ENCODE measurements around the gene DUSP22. TPM values are rescaled to one million over a fixed set of nuclear protein-coding genes. Genes with fewer than 3 reads are reported as not detected.

DUSP22 gene
- polyA plus RNA-seq, 1 experiment = 5.4 TPM

DNA sequence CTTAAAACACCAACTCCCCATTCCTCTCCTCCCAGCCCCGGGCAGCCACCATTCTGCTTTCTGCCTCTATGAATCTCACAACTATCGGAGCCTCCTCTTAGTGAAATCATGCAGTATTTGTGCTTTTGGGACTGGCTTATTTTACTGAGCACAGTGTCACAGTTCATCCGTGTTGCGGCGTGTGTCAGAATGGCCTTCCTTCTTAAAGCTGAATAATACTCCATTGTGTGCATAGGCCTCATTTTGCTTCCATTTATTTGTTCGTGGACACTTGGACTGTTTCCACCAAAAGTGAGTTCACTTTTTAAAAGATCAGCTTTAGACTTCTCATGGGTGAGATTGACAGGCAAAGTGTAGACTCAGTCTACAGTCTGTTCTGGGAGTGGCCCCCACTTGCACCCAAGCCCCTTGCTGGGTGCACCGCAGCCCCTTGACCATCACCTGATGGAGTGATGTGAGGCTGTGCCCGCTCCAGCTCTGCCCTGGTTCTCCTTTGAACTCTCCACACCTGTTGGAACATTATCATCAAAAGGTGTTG lies 12.6 kb downstream of the DUSP22 start:
- TF ChIP-seq, protein P1, sequence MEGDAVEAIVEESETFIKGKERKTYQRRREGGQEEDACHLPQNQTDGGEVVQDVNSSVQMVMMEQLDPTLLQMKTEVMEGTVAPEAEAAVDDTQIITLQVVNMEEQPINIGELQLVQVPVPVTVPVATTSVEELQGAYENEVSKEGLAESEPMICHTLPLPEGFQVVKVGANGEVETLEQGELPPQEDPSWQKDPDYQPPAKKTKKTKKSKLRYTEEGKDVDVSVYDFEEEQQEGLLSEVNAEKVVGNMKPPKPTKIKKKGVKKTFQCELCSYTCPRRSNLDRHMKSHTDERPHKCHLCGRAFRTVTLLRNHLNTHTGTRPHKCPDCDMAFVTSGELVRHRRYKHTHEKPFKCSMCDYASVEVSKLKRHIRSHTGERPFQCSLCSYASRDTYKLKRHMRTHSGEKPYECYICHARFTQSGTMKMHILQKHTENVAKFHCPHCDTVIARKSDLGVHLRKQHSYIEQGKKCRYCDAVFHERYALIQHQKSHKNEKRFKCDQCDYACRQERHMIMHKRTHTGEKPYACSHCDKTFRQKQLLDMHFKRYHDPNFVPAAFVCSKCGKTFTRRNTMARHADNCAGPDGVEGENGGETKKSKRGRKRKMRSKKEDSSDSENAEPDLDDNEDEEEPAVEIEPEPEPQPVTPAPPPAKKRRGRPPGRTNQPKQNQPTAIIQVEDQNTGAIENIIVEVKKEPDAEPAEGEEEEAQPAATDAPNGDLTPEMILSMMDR (IDR thresholded peaks at IDR 0.05; ENCODE audit: low read depth, low read length) = no peak
- H3K4me3 ChIP-seq (ENCODE audit: low read depth, low read length) = no peak overlapping the region
- H3K27ac ChIP-seq (ENCODE audit: low read depth, low read length) = no peak overlapping the region
- DNase-seq (ENCODE audit: low read depth, low spot score) = no peak
- H3K9me3 ChIP-seq (ENCODE audit: control insufficient read depth, insufficient read depth, low read length) = peaks cover 74% of the 10 kb centered on the region
- POLR2A ChIA-PET = interaction anchor here (0.6 kb wide), 1 partner anchor 12 kb away, joined by 13 read pairs; no protein-coding TSS in a partner anchor
- CTCF ChIA-PET = no interaction called here
- no peaks in the 10 kb centered on the region for H3K27me3 ChIP-seq (ENCODE audit: control insufficient read depth, insufficient read depth, low read length)

DNA sequence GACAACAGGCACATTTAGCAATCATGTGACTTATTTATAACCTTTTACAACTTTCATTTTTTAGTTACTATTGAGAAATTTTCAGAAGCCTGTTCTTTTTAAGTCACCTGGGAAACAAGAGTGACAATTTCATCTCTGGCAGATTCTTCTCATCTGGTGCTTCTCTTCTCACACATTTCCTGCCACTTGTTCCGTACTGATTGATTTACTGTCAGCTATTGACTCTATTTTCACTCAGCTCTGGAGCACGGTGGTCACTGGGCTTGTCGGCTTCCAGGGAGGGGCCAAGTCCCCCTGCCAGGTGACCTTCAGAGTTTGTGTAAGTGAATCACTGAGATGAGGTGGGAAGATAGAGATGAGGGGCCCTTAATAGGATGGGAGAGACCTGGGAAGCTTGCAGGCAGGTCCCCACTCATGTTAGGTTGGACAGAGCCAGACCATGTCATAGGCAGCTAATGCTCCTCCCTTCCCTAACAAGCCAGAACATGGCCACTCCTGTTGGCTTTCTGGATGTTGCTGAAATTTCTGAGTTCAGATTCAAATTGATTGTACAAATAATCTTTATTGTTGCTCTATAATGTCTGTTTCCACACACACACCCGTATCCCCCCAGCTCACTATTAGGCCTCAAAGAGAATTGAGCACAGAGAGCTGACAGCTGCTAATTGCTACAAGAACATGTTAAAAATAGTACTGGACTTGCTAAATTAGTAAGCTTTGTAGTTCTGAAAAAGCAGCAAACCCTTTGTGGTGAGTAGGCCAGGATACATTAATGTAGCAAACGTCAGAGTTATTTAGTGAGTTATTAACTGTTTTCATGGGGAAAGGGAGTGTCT lies 13.3 kb downstream of the DUSP22 start:
- H3K27me3 ChIP-seq (ENCODE audit: control insufficient read depth, insufficient read depth, low read length) = no peaks in the 10 kb centered on the region
- TF ChIP-seq, protein P1 (IDR thresholded peaks at IDR 0.05; ENCODE audit: low read depth, low read length) = no peak
- no peak overlapping the region for H3K4me3 ChIP-seq (ENCODE audit: low read depth, low read length)
- H3K9me3 ChIP-seq (ENCODE audit: control insufficient read depth, insufficient read depth, low read length) = peaks cover 70% of the 10 kb centered on the region
- ChIA-PET POLR2A (interaction anchor here (0.6 kb wide), 1 partner anchor 13 kb away, joined by 13 read pairs; no protein-coding TSS in a partner anchor), CTCF (no interaction called here)
- H3K27ac ChIP-seq (ENCODE audit: low read depth, low read length) = no peak overlapping the region
- DNase-seq (ENCODE audit: low read depth, low spot score) = no peak

- POLR2A ChIA-PET = no interaction called here
- H3K27me3 ChIP-seq (ENCODE audit: control insufficient read depth, insufficient read depth, low read length) = no peaks in the 10 kb centered on the region
- TF ChIP-seq, protein P1 (IDR thresholded peaks at IDR 0.05; ENCODE audit: low read depth, low read length) = no peak
- H3K4me3 ChIP-seq (ENCODE audit: low read depth, low read length) = no peak overlapping the region
- H3K27ac ChIP-seq (ENCODE audit: low read depth, low read length) = no peak overlapping the region
- DNase-seq (ENCODE audit: low read depth, low spot score) = no peak
- H3K9me3 ChIP-seq (ENCODE audit: control insufficient read depth, insufficient read depth, low read length) = peaks cover 60% of the 10 kb centered on the region
- CTCF ChIA-PET = no interaction called here
Observed at GRCh38 chr6:306641-307061, 14.4 kb downstream of the DUSP22 start.

DNA sequence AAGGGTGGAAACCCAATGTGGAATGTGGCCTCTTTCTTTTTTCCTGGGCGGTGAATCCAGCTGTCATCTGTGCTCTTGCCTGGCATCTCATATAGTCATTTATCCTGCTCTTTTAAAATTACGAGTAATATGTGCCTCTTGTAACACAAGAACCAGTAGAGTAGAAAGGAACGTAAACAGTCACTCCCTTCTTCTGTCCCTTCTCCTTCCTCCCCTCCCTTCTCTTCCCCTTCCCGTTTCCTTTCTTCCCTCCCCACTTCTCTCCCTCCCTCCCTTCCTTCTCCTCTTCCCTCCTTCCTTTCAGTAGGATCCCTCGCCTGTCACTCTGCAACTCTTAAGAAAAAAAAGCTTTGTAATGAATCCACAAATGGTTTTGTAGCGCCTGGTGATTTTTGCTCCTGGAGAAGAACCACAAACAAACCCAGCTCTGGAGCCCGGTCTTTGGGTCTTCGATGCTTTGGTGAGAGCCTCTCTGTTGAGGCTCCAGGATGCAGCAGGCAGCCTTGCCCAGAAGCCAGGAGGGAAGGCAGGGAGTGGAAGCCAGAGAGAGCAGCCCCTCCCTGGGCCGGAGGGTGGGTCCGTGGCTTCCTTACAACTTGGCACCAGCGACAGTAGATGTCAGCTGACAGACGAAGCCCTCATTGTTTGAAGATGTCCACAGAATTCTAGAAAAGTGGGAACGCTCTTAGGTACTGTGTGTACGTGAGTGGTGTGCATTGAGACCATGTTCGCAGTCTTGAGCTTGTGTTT lies 15.0 kb downstream of the DUSP22 start:
- TF ChIP-seq, protein P1 (IDR thresholded peaks at IDR 0.05; ENCODE audit: low read depth, low read length) = no peak
- H3K9me3 ChIP-seq (ENCODE audit: control insufficient read depth, insufficient read depth, low read length) = peaks cover 55% of the 10 kb centered on the region
- no peak overlapping the region for H3K4me3 ChIP-seq (ENCODE audit: low read depth, low read length)
- no peak for DNase-seq (ENCODE audit: low read depth, low spot score)
- CTCF ChIA-PET = interaction anchor here (0.7 kb wide), 1 partner anchor 1130 kb away, joined by 4 read pairs; no protein-coding TSS in a partner anchor
- H3K27ac ChIP-seq (ENCODE audit: low read depth, low read length) = no peak overlapping the region
- H3K27me3 ChIP-seq (ENCODE audit: control insufficient read depth, insufficient read depth, low read length) = no peaks in the 10 kb centered on the region
- POLR2A ChIA-PET = no interaction called here

Measured in AG04450 (cell line).